HG03060 (cell line): ENCODE results near the gene MARS1.
"Not testable (repeated sequence)": the region's sequence is repeated elsewhere in the genome, so short reads cannot be mapped to it uniquely, and the experiment has no call there.

ENCODE experiments used
- ATAC-seq: cut with Tn5 transposase; IDR thresholded peaks from one replicate; pipeline ENCODE4 v1.9.1; 2021; ENCODE audit warnings: low read depth, moderate number of reproducible peaks; ENCODE audit not compliant: unreplicated experiment

Gene MARS1

GRCh38 chr12:57515408-57515933, 27.6 kb downstream of the MARS1 start:
- no peak for ATAC-seq

GRCh38 chr12:57515934-57516541, 28.2 kb downstream of the MARS1 start:
- no peak for ATAC-seq

DNA sequence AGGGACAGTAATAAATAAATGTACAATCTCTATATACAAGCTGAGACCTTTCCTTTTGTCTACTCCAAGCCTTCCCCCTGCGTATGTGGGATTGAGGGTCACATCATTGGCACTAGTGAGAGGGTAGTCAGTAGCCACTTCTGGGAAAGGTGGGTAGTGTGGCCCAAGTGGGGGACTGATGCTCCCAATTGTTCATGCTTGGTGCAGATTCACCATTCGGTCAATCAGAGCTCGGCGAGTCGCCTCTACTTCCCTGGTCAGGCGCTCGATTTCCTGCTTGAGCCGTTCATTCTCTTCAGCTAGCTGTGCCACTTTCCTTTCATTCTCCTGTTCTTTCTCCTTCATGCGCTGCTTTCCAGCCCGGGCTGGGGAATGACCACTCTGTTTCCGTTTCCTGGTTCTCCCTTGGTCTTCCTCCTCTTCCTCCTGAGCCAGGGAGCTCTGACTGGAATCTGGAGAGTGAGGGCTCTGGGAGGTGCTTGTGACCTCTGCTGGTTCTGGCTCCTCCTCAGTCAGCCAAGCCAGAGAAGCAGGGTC, 28.8 kb downstream of the MARS1 start:
- ATAC-seq = no peak

GRCh38 chr12:57517187-57517586, 29.3 kb downstream of the MARS1 start:
- no peak for ATAC-seq

DNA sequence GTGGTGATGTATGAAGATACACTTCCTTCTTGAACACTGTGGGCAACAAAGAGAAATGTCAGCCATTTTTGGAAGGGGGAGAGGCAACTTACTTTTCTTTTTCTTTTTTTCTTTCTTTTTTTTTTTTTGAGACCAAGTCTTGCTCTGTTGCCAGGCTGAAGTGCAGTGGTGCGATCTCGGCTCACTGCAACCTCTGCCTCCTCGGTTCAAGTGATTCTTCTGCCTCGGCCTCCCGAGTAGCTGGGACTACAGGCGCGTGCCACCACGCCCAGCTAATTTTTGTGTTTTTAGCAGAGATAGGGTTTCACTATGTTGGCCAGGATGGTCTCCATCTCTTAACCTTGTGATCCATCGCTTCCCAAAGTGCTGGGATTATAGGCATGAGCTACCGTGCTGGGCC, 29.9 kb downstream of the MARS1 start:
- not testable (repeated sequence) for ATAC-seq

DNA sequence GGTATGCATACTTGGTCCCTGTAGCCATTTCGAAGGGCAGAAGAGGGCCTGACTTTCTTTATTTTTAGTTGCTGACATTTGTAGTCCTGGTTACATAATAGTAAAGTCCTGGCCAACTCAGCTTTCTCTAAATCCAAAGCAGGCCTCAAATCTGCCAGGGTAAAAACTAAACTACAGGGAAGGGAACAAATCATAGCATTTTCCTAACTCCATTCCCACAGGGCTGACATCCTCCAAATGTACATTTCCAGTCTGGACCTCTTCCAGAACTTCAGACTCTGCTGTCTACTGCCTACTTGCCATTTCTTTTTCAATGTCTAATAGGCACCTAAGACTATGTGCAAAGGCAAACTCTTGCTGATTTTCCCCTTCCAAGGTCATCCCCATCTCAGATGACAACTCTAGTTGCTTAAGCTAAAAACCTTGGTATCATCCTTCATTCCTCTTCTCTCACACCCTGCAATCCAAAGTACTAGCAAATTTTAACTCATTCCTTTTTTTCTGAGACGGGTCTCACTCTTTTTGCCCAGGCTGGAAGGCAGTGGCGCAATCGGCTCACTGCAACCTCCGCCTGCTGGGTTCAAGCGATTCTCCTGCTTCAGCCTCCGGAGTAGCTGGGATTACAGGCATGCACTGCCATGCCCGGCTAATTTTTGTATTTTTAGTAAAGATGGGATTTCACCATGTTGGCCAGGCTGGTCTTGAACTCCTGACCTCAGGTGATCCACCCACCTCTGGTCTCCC, 30.5 kb downstream of the MARS1 start:
- no peak for ATAC-seq

- ATAC-seq = no peak
These were observed 31.3 kb downstream of the MARS1 start for GRCh38 chr12:57518920-57519795.

- ATAC-seq = no peak
These were observed 31.9 kb downstream of the MARS1 start for GRCh38 chr12:57519796-57520052.

GRCh38 chr12:57520053-57520818, 32.4 kb downstream of the MARS1 start, which contains the start of gene DDIT3:
TSS of gene DDIT3 (minus strand) at chr12:57520514. CDS start at chr12:57517406, 3,108 bp downstream.
- ATAC-seq = peak; percentile 59

DNA sequence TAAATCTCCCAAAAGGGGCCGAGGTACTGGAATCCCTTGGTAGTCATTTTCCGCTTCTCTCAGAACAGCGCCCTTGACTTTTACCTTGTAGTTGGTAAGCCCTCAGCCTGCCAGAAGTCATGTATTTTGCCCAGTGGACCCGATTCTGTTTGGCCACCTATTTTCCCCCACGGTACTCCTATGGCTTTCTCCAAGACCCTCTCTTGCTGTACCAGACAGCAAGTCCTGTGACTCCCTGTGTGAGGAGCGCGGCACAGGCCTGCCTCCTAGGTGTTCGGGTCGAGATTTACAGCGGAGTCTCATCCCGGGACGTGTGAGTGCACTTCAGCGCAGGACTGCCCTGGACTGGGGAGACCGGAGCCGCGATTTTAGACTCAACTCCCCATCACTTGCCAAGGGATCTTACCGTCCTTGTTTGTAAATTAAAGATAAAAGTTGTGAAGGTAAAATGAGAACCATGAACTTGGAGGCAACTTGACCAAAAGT, 33.7 kb downstream of the MARS1 start:
- ATAC-seq = no peak

GRCh38 chr12:57522011-57522886, 34.4 kb downstream of the MARS1 start, which contains the start of gene MBD6:
TSS of gene MBD6 (plus strand) at chr12:57522824. CDS start at chr12:57524304, 1,480 bp downstream.
- peak; percentile 28 for ATAC-seq

DNA sequence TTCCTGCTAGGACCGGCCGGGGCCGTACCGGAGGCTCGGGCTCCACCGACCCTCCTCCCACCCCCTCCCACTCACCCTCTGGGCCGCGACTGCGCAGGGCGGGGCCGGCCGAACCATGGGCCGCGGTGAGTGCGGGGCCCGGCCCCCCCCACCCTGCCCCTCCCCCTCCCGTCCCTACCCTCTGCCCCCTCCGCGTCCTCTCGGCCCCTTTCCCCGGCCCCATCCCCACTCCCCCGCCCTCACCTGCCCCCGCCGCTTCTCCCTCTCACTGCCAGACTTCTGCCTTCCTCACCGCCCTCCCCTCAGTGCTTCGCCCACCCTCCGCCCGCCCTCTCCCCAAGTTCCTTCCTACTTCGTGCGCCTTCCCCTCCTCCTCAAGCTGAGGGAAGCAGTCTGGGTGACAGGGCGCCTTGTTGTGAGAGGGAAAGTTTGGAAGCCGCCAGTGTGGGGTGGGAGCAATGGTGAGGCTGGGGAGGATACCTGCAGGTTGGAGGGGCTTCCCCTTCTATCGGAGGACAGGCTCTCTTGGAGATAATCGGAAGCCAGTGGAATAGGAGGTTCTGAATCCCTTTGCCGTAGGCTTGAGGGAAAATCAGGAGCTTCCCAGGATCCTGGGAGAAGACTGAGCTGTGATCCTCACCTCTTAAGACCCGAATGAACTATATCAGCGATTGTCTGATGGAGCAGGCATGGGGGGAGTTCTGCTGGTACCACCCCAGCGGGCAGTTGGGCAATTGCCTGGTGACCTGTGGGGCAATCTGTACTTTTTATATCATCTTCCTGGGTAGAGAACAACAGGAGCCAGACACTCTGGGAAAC, 35.2 kb downstream of the MARS1 start:
- no peak for ATAC-seq

GRCh38 chr12:57523706-57524614, 36.1 kb downstream of the MARS1 start:
- no peak for ATAC-seq

GRCh38 chr12:57524814-57525614, 37.1 kb downstream of the MARS1 start:
- ATAC-seq = no peak

DNA sequence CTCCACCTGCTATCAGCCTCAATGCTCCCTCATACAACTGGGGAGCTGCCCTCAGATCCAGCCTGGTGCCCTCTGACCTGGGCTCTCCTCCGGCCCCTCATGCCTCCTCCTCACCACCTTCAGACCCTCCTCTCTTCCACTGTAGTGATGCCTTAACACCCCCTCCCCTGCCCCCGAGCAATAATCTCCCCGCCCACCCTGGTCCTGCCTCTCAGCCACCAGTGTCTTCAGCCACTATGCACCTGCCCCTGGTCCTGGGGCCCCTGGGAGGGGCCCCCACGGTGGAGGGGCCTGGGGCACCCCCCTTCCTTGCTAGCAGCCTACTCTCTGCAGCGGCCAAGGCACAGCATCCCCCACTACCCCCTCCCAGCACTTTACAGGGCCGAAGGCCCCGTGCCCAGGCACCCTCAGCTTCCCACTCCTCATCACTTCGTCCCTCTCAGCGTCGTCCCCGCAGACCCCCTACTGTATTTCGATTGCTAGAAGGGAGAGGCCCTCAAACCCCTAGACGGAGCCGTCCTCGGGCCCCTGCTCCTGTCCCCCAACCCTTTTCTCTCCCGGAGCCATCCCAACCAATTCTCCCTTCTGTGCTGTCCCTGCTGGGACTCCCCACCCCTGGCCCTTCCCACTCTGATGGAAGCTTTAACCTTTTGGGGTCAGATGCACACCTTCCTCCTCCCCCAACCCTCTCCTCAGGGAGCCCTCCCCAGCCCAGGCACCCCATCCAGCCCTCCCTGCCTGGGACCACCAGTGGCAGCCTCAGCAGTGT, 37.9 kb downstream of the MARS1 start:
- ATAC-seq = no peak
